A549 (cell line): Measurements from ENCODE around the gene PTPRJ. TPM values are rescaled to one million over a fixed set of nuclear protein-coding genes. Genes with fewer than 3 reads are reported as not detected.
A peak's percentile ranks its signal among the peaks of the same experiment; 100 is the strongest.
"Not testable (repeated sequence)": the region's sequence is repeated elsewhere in the genome, so short reads cannot be mapped to it uniquely, and the experiment has no call there.

Experiments
- ATAC-seq, 2 experiments: fragments of 200-7000 bp in 1 of 2; fragments of >200 bp in 1 of 2; cut with Nextera tagmentation in 1 of 2; cut with Tn5 transposase in 1 of 2; 3 replicates each; pipeline versions ENCODE4 v1.8.0 to v1.9.1; 2018 to 2020; ENCODE audit warnings: mild to moderate bottlenecking in 1 of 2, moderate library complexity in 1 of 2
- CTCF ChIA-PET: fragments of 300-600 bp; sonication (Branson Sonifier 250); formaldehyde crosslinking; extraction: SDS; loops from one replicate; lab custom pipeline; 2021; ENCODE audit warnings: antibody characterized with exemption, inconsistent platforms; lab: Yijun Ruan, JAX
- POLR2A ChIA-PET: fragments of 350-600 bp; formaldehyde crosslinking; extraction: SDS; loops from one replicate; lab custom pipeline; 2021; ENCODE audit warnings: antibody characterized with exemption, inconsistent platforms; lab: Yijun Ruan, JAX
- DNase-seq, 2 experiments: peaks; one replicate each; pipeline versions ENCODE4 v3.0.0 to v3.0.0-alpha.2; 2011 to 2016; ENCODE audit warnings: low read depth in 1 of 2, low spot score in 1 of 2
- FAIRE-seq: peaks from 2 replicates; lab custom pipeline; 2011; peaks lifted over from hg19 to GRCh38; lab: Jason Lieb, UNC
- H3K27ac ChIP-seq, 2 experiments: fragments of >200 bp; sonication (Bioruptor Twin); formaldehyde crosslinking; 3 replicates each; pipeline ENCODE4 v1.5.1; 2016 to 2017
- H3K4me1 ChIP-seq: fragments of >200 bp; sonication (Bioruptor Twin); formaldehyde crosslinking; 3 replicates; pipeline ENCODE4 v1.6.1; 2016
- H3K4me2 ChIP-seq: fragments of >200 bp; sonication (Bioruptor Twin); formaldehyde crosslinking; 3 replicates; pipeline ENCODE4 v1.6.1; 2016
- H3K4me3 ChIP-seq: fragments of >200 bp; sonication (Bioruptor Twin); formaldehyde crosslinking; 3 replicates; pipeline ENCODE4 v1.5.1; 2016
- H3K9me3 ChIP-seq: fragments of >200 bp; sonication (Bioruptor Twin); formaldehyde crosslinking; 3 replicates; pipeline ENCODE4 v1.6.1; 2016
- CBX2 ChIP-seq: fragments of 200-600 bp; sonication (generic); IDR thresholded peaks from 2 replicates; pipeline ENCODE4 v1.6.1; 2016; ENCODE audit warnings: low read depth, mild to moderate bottlenecking, borderline replicate concordance
- CEBPB ChIP-seq, 2 experiments: fragments of >200 bp in 1 of 2; sonication (Bioruptor Twin) in 1 of 2; formaldehyde crosslinking in 1 of 2; IDR thresholded peaks; 2 replicates each; pipeline ENCODE4 v1.6.1; 2012 to 2016
- CHD2 ChIP-seq: fragments of 150-350 bp; IDR thresholded peaks from 2 replicates; pipeline ENCODE4 v1.6.1; 2014; ENCODE audit warnings: low read length; ENCODE audit not compliant: partially characterized antibody
- FOSB ChIP-seq: fragments of 250-450 bp; sonication (Bioruptor Pico); IDR thresholded peaks from 2 replicates; pipeline ENCODE4 v1.5.0; 2020; ENCODE audit warnings: mild to moderate bottlenecking, moderate library complexity
- FOXS1 ChIP-seq: fragments of 250-450 bp; sonication (Bioruptor Pico); IDR thresholded peaks from 2 replicates; pipeline ENCODE4 v1.5.0; 2020; ENCODE audit warnings: mild to moderate bottlenecking, moderate library complexity
- GATA3 ChIP-seq: IDR thresholded peaks from 2 replicates; pipeline ENCODE4 v1.6.1; 2012; ENCODE audit warnings: borderline replicate concordance
- HES2 ChIP-seq: fragments of >200 bp; sonication (Bioruptor Twin); formaldehyde crosslinking; IDR thresholded peaks from 2 replicates; pipeline ENCODE4 v1.6.1; 2016
- HOXB5 ChIP-seq: fragments of 250-450 bp; sonication (Bioruptor Pico); IDR thresholded peaks from 2 replicates; pipeline ENCODE4 v1.5.0; 2020; ENCODE audit warnings: mild to moderate bottlenecking, moderate library complexity
- MYC ChIP-seq: IDR thresholded peaks from 2 replicates; pipeline ENCODE4 v1.6.1; 2012; ENCODE audit warnings: mild to moderate bottlenecking, inconsistent platforms, low read length, improper control_type of control experiment, borderline replicate concordance
- NR3C1 ChIP-seq: fragments of >200 bp; sonication (Bioruptor Twin); formaldehyde crosslinking; IDR thresholded peaks from 3 replicates; pipeline ENCODE4 v1.6.1; 2017
- PBX3 ChIP-seq: IDR thresholded peaks from 2 replicates; pipeline ENCODE4 v1.6.1; 2012
- SMC3 ChIP-seq: fragments of >200 bp; sonication (Bioruptor Twin); formaldehyde crosslinking; IDR thresholded peaks from 3 replicates; pipeline ENCODE4 v1.6.1; 2018; ENCODE audit warnings: inconsistent platforms
- TFCP2L1 ChIP-seq: fragments of 250-450 bp; sonication (Bioruptor Pico); IDR thresholded peaks from 2 replicates; pipeline ENCODE4 v1.5.0; 2021; ENCODE audit warnings: mild to moderate bottlenecking
- ZFP36 ChIP-seq: fragments of 450-650 bp; IDR thresholded peaks from 2 replicates; pipeline ENCODE4 v1.6.1; 2014; ENCODE audit warnings: borderline replicate concordance; ENCODE audit not compliant: partially characterized antibody
- WGBS: methylation state at CpG from one replicate; pipeline ENCODE4 v1.1.6; 2017; ENCODE audit errors: missing lambda C conversion rate; 5-methylcytosine and 5-hydroxymethylcytosine counted together
- polyA plus RNA-seq, 4 experiments: library from polyadenylated mRNA; depleted of rRNA in 3 of 4; stranded (reverse); fragments of >200 nt; fragmentation: RNase III in 1 of 4; extraction: RNeasy Plus Mini Kit Qiagen cat#74134 plus additional on column Dnase treatment in 1 of 4; gene quantifications; 2 replicates in 3 of 4; 3 replicates in 1 of 4; pipeline ENCODE4 v1.2.3, GENCODE V29; 2011 to 2017
- TF ChIP-seq, protein P1 (sequence below): fragments of 150-350 bp; IDR thresholded peaks from 2 replicates; pipeline ENCODE4 v1.6.1; 2014; ENCODE audit warnings: low read depth, mild to moderate bottlenecking, low read length

The PTPRJ gene
- polyA plus RNA-seq, 2 of the 4 experiments (the other 2 are of a cell fraction): 30.3 to 50.5 TPM

- WGBS: 56% methylated on average over 3 of the region's 3 CpGs
- H3K9me3 ChIP-seq: no peaks in the 10 kb centered on the region
- ChIA-PET POLR2A (interaction anchor here (3.3 kb wide), 1 partner anchor 32 kb away, joined by 15 read pairs; the partner anchor contains the start of gene PTPRJ), CTCF (interaction anchor here (1.0 to 20.3 kb wide), 5 partner anchors 14 to 160 kb away, joined by 3 to 478 read pairs (median 14); partner anchors contain the start of gene PTPRJ)
- ATAC-seq: peak in 1 of 2 experiments; percentile 40; a peak in 3 of 6 replicates
- peaks cover 56% of the 10 kb centered on the region for H3K4me1 ChIP-seq
- TF ChIP-seq MYC (no peak), HES2 (no peak), NR3C1 (no peak), FOXS1 (CRISPR knock-in tag) (no peak), SMC3 (no peak), ZFP36 (peak; percentile 33), CHD2 (no peak), CBX2 (no peak)
- FAIRE-seq: no peak
- H3K4me3 ChIP-seq: no peak overlapping the region
- H3K4me2 ChIP-seq: peak overlapping the region; percentile 63
- H3K27ac ChIP-seq: peak overlapping the region; percentile 87
- peak in 1 of 2 experiments; percentile 68 for DNase-seq
These were observed 32.2 kb upstream of the PTPRJ start for GRCh38 chr11:47948137-47948536.

GRCh38 chr11:47949001-47949675 is 31.2 kb upstream of the PTPRJ start:
- DNase-seq, ATAC-seq, FAIRE-seq, H3K9me3 ChIP-seq, H3K4me2 ChIP-seq, H3K4me3 ChIP-seq: not testable (repeated sequence)
- ChIA-PET POLR2A (interaction anchor here (3.3 kb wide), 1 partner anchor 31 kb away, joined by 15 read pairs; the partner anchor contains the start of gene PTPRJ), CTCF (interaction anchor here (1.1 to 10.0 kb wide), 4 partner anchors 9 to 31 kb away, joined by 5 to 89 read pairs (median 10); partner anchors contain the start of gene PTPRJ)
- H3K27ac ChIP-seq: peak overlapping the region; percentile 87
- H3K4me1 ChIP-seq: peaks cover 50% of the 10 kb centered on the region
- WGBS: 83% methylated on average over 9 of the region's 9 CpGs

- DNase-seq (no peak), FAIRE-seq (no peak)
- WGBS: 93% methylated on average over 5 of the region's 5 CpGs
- H3K4me3 ChIP-seq: no peak overlapping the region
- no peaks in the 10 kb centered on the region for H3K9me3 ChIP-seq
- POLR2A ChIA-PET: no interaction called here
- peaks cover 38% of the 10 kb centered on the region for H3K4me1 ChIP-seq
- peak overlapping the region in 1 of 2 experiments; percentile 59; a peak in 3 of 6 replicates for H3K27ac ChIP-seq
- no peak overlapping the region for H3K4me2 ChIP-seq
- TF ChIP-seq TFCP2L1: no peak
- no peak for TF ChIP-seq CEBPB (IDR thresholded peaks at IDR 0.05)
- TF ChIP-seq HOXB5: no peak
- TF ChIP-seq, protein P1, sequence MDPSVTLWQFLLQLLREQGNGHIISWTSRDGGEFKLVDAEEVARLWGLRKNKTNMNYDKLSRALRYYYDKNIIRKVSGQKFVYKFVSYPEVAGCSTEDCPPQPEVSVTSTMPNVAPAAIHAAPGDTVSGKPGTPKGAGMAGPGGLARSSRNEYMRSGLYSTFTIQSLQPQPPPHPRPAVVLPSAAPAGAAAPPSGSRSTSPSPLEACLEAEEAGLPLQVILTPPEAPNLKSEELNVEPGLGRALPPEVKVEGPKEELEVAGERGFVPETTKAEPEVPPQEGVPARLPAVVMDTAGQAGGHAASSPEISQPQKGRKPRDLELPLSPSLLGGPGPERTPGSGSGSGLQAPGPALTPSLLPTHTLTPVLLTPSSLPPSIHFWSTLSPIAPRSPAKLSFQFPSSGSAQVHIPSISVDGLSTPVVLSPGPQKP: no peak
- no peak for TF ChIP-seq CBX2
- no peak for TF ChIP-seq PBX3
- TF ChIP-seq FOSB (CRISPR knock-in tag): no peak
- TF ChIP-seq GATA3: no peak
- TF ChIP-seq, all 56 proteins: peak for 0
- ATAC-seq: no peak
- CTCF ChIA-PET: interaction anchor here (0.6 to 10.0 kb wide), 2 partner anchors 17 to 745 kb away, joined by 3 to 89 read pairs; no protein-coding TSS in a partner anchor
These were observed 30.0 kb upstream of the PTPRJ start for GRCh38 chr11:47950396-47950795.

GRCh38 chr11:47951504-47951903 is 28.9 kb upstream of the PTPRJ start:
- H3K9me3 ChIP-seq, H3K27ac ChIP-seq, FAIRE-seq, H3K4me2 ChIP-seq, CTCF ChIA-PET, DNase-seq, H3K4me3 ChIP-seq, ATAC-seq, POLR2A ChIA-PET: not testable (repeated sequence)
- 94% methylated on average over 12 of the region's 12 CpGs for WGBS
- H3K4me1 ChIP-seq: peaks cover 26% of the 10 kb centered on the region
